HCT116 (cell line): ENCODE data around the gene CLEC4G. TPM values are rescaled to one million over a fixed set of nuclear protein-coding genes. Genes with fewer than 3 reads are reported as not detected.

ENCODE experiments used
- ATAC-seq: fragments of 200-7000 bp; cut with Tn5 transposase; 2 replicates; pipeline ENCODE4 v1.9.1; 2020; ENCODE audit warnings: mild to moderate bottlenecking, moderate library complexity
- BruUV-seq: library from RNA; stranded (reverse); fragments of 400-500 nt; replicated peaks from 2 replicates; lab custom pipeline; 2021; lab: Mats Ljungman, UMichigan
- CTCF ChIA-PET: fragments of 300-600 bp; sonication (Branson Sonifier 250); formaldehyde crosslinking; loops from one replicate; lab custom pipeline; 2021; ENCODE audit warnings: antibody characterized with exemption; lab: Charles Lee
- POLR2A ChIA-PET: fragments of 300-600, 350-600 bp; sonication (Branson Sonifier 250); formaldehyde crosslinking; loops from one replicate; lab custom pipeline; 2021; ENCODE audit warnings: antibody characterized with exemption; lab: Charles Lee
- RAD21 ChIA-PET, 2 experiments: fragments of 300-600 bp; sonication (Branson Sonifier 250); formaldehyde crosslinking; loops; one replicate each; lab custom pipeline; 2023; ENCODE audit warnings: low total read pairs in 2 of 2; ENCODE audit not compliant: uncharacterized antibody in 2 of 2, unreplicated experiment in 2 of 2, low non-redundant PET in 1 of 2; lab: Charles Lee
- DNase-seq: peaks from one replicate; pipeline ENCODE4 v3.0.0-alpha.2; 2010; ENCODE audit warnings: low read depth, low spot score
- H2AFZ ChIP-seq: fragments of 200-600 bp; shearing (Covaris generic), sonication (generic); 2 replicates; pipeline ENCODE4 v1.6.1; 2017; ENCODE audit warnings: low read depth, mixed run types, mixed read lengths, antibody characterized with exemption, low read length; ENCODE audit not compliant: poor library complexity, severe bottlenecking
- H3K27ac ChIP-seq: 2 replicates; pipeline ENCODE4 v1.5.1; 2012; ENCODE audit warnings: low read depth, low read length
- H3K27me3 ChIP-seq: fragments of 200-600 bp; sonication (generic); 2 replicates; pipeline ENCODE4 v1.6.1; 2016; ENCODE audit warnings: mixed run types, low read length, mixed read lengths; ENCODE audit not compliant: insufficient read depth
- H3K36me3 ChIP-seq, 2 experiments: fragments of 200-500 bp in 1 of 2; fragments of 200-600 bp in 1 of 2; sonication (Bioruptor generic) in 1 of 2; sonication (generic) in 1 of 2; 2 replicates each; pipeline versions ENCODE4 v1.5.1 to v1.6.1; 2014 to 2016; ENCODE audit warnings: low read length in 2 of 2, inconsistent platforms in 1 of 2, mixed read lengths in 1 of 2, mixed run types in 1 of 2; ENCODE audit not compliant: insufficient read depth in 2 of 2, control insufficient read depth in 1 of 2
- H3K4me1 ChIP-seq, 2 experiments: fragments of 200-600 bp in 1 of 2; sonication (generic) in 1 of 2; 2 replicates each; pipeline versions ENCODE4 v1.5.1 to v1.6.1; 2012 to 2017; ENCODE audit warnings: low read length in 2 of 2, inconsistent platforms in 1 of 2, mild to moderate bottlenecking in 1 of 2, mixed read lengths in 1 of 2, mixed run types in 1 of 2, moderate library complexity in 1 of 2; ENCODE audit not compliant: insufficient read depth in 2 of 2, control insufficient read depth in 1 of 2
- H3K4me2 ChIP-seq: fragments of 200-600 bp; sonication (generic); 2 replicates; pipeline ENCODE4 v1.6.1; 2017; ENCODE audit warnings: mixed run types, low read length, mixed read lengths
- H3K4me3 ChIP-seq, 2 experiments: fragments of 200-600 bp in 1 of 2; sonication (generic) in 1 of 2; replicated peaks in 1 of 2; 2 replicates each; pipeline ENCODE4 v1.5.1; 2011 to 2016; ENCODE audit warnings: low read length in 2 of 2, control low read depth in 1 of 2, low read depth in 1 of 2, mild to moderate bottlenecking in 1 of 2, mixed read lengths in 1 of 2, mixed run types in 1 of 2
- H3K79me2 ChIP-seq: fragments of 200-600 bp; sonication (generic); 2 replicates; pipeline ENCODE4 v1.6.1; 2017; ENCODE audit warnings: mild to moderate bottlenecking, mixed run types, low read length, moderate library complexity, mixed read lengths; ENCODE audit not compliant: insufficient read depth
- H3K9ac ChIP-seq: fragments of 200-600 bp; sonication (generic); 2 replicates; pipeline ENCODE4 v1.6.1; 2016; ENCODE audit warnings: low read length, mixed read lengths
- H3K9me2 ChIP-seq: fragments of 200-600 bp; sonication (generic), shearing (Covaris generic); 2 replicates; pipeline ENCODE4 v1.6.1; 2017; ENCODE audit warnings: mixed run types, mild to moderate bottlenecking, moderate library complexity; ENCODE audit not compliant: insufficient read depth
- H3K9me3 ChIP-seq, 2 experiments: fragments of 200-500 bp in 1 of 2; fragments of 200-600 bp in 1 of 2; sonication (Bioruptor generic) in 1 of 2; sonication (generic) in 1 of 2; 2 replicates each; pipeline ENCODE4 v1.6.1; 2014 to 2017; ENCODE audit warnings: low read length in 2 of 2, mixed read lengths in 2 of 2, inconsistent platforms in 1 of 2, low read depth in 1 of 2, mild to moderate bottlenecking in 1 of 2, mixed run types in 1 of 2, moderate library complexity in 1 of 2; ENCODE audit not compliant: control insufficient read depth in 1 of 2, insufficient read depth in 1 of 2
- H4K20me1 ChIP-seq: fragments of 200-600 bp; sonication (generic), shearing (Covaris generic); 2 replicates; pipeline ENCODE4 v1.6.1; 2017; ENCODE audit warnings: mixed run types, mild to moderate bottlenecking, moderate library complexity; ENCODE audit not compliant: insufficient read depth
- EGR1 ChIP-seq: IDR thresholded peaks from 2 replicates; pipeline ENCODE4 v1.6.1; 2012; ENCODE audit warnings: low read depth
- ELF1 ChIP-seq: IDR thresholded peaks from 2 replicates; pipeline ENCODE4 v1.6.1; 2012; ENCODE audit warnings: low read depth, borderline replicate concordance
- EZH2 ChIP-seq: fragments of 200-600 bp; sonication (generic); IDR thresholded peaks from 2 replicates; pipeline ENCODE4 v1.6.1; 2017; ENCODE audit warnings: antibody characterized with exemption, mixed run types
- FOSL1 ChIP-seq: IDR thresholded peaks from 2 replicates; pipeline ENCODE4 v1.6.1; 2012; ENCODE audit warnings: low read depth
- RAD21 ChIP-seq: IDR thresholded peaks from 2 replicates; pipeline ENCODE4 v1.6.1; 2012; ENCODE audit warnings: low read depth, mild to moderate bottlenecking
- YY1 ChIP-seq: IDR thresholded peaks from 2 replicates; pipeline ENCODE4 v1.6.1; 2011; ENCODE audit warnings: low read length, low read depth, moderate library complexity, mild to moderate bottlenecking; ENCODE audit not compliant: insufficient replicate concordance; ENCODE audit errors: extremely low read depth
- ZFX ChIP-seq: fragments of 450-650 bp; IDR thresholded peaks from 2 replicates; pipeline ENCODE4 v1.6.1; 2017
- ZNF274 ChIP-seq: fragments of 200-500 bp; sonication (Bioruptor generic); IDR thresholded peaks from 2 replicates; pipeline ENCODE4 v1.6.1; 2014; ENCODE audit warnings: mild to moderate bottlenecking, low read depth, low read length, inconsistent platforms
- intact Hi-C: fragments of 100-400 bp; cut with micrococcal nuclease; formaldehyde crosslinking; loops from 2 replicates; pipeline ENCODE4 v1.10.0; 2022
- total RNA-seq: library from RNA; stranded (reverse); gene quantifications from one replicate; pipeline ENCODE4 v1.2.1, GENCODE V29; 2021; ENCODE audit not compliant: unreplicated experiment
- TF ChIP-seq, protein P1 (sequence below): IDR thresholded peaks from 2 replicates; pipeline ENCODE4 v1.6.1; 2012

CLEC4G gene
- total RNA-seq, 1 experiment from 2014 or later = not detected

DNA sequence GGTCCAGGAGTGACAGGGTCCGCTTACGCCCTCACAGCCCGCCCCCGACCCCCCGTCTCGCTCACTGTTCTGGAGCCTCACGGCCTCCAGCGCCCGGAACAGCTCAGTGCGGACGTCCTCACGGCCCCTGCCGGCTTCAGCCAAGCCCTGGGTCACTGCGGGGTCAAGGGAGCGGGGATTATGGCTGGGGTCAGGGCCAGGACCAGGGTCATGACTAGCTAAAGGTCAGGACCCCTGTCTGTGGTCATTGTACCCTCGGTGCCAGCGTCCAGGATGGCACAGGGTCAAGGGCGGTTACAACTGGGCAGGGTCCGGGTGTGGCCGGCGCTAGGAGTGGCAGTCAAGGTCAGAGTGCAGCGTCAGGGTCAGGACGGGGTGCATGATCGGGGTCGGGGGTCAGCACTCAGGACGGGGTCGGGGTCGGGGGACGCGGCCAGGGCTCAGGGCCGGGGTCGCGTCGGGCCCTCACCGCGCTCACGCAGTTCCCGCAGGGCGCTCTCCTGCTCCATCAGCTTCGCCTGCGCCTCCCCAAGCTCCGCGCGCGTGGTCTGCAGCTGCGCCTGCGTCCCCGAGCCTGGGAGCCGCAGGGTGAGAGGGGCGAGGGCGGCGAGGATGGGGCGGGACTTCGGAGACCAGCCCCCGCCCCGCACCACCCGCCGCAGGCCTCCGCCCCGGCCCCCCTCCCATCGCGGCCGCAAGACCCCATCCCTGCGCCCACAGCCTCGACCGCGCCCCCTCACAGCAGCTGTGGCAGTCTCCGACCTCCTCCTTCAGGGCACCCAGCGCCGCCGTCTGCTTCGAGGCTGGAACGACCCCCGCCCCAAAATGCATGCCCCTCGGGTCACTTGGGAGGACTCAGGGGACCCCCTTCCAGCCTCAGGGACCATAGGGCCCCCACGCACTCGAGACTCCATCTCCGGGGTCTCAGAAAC is 1.4 kb downstream of the CLEC4G start:
- no peak for ATAC-seq

DNA sequence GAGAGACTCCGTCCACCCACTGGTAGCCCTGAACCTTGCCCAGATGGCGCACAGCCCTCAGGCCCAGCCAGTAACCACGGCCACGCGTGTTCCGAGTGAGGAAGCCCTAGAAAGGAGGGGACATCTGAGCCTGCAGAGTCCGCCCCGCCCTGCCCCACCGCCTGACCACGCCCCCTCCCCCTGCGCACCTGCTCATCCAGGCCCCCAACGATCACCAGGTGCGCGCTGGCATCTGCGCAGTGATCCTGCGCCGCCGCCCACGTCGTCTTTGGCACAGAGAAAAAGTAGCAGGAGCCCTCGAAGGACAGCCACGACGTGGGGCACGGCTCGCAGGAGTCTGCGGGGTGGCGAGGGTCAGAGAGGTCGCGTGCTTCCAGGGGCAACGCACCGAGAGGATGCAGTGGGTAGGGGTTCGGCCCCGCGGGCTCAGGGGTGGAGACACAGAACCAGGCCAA is 2.1 kb downstream of the CLEC4G start:
- no peaks in the 10 kb centered on the region for H3K9me2 ChIP-seq
- POLR2A ChIA-PET = no interaction called here
- no TSS peak for BruUV-seq
- intact Hi-C loops = no loop called here
- peaks cover 6% of the 10 kb centered on the region; the same call in 1 of the 2 replicates for H3K27me3 ChIP-seq
- H3K27ac ChIP-seq = no peak overlapping the region
- TF ChIP-seq EGR1 (no peak), FOSL1 (no peak)
- H2AFZ ChIP-seq = no peak overlapping the region
- no peaks in the 10 kb centered on the region for H3K79me2 ChIP-seq
- H3K4me1 ChIP-seq = no peaks in the 10 kb centered on the region
- H3K9ac ChIP-seq = no peak overlapping the region
- no peak overlapping the region for H3K4me2 ChIP-seq
- no peak for DNase-seq
- H3K9me3 ChIP-seq = no peaks in the 10 kb centered on the region
- no peaks in the 10 kb centered on the region for H3K36me3 ChIP-seq
- H4K20me1 ChIP-seq = no peaks in the 10 kb centered on the region
- RAD21 ChIA-PET = no interaction called here
- H3K4me3 ChIP-seq = no peak overlapping the region
- ATAC-seq = no peak
- CTCF ChIA-PET = no interaction called here

More for the DNA sequence above, 1.4 kb downstream of the CLEC4G start:
- POLR2A ChIA-PET = no interaction called here
- TF ChIP-seq ELF1 (no peak), YY1 (no peak), ZNF274 (no peak), ZFX (no peak), RAD21 (no peak), EZH2 (no peak), EGR1 (no peak)
- TF ChIP-seq, protein P1, sequence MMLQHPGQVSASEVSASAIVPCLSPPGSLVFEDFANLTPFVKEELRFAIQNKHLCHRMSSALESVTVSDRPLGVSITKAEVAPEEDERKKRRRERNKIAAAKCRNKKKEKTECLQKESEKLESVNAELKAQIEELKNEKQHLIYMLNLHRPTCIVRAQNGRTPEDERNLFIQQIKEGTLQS = no peak
- TF ChIP-seq, all 23 proteins: peak for 0
- H2AFZ ChIP-seq = no peak overlapping the region
- H4K20me1 ChIP-seq = no peaks in the 10 kb centered on the region
- H3K4me1 ChIP-seq = no peaks in the 10 kb centered on the region
- no peaks in the 10 kb centered on the region for H3K36me3 ChIP-seq
- H3K9me2 ChIP-seq = no peaks in the 10 kb centered on the region
- BruUV-seq = no TSS peak
- H3K27ac ChIP-seq = no peak overlapping the region
- intact Hi-C loops = no loop called here
- DNase-seq = no peak
- CTCF ChIA-PET = no interaction called here
- no peak overlapping the region for H3K4me3 ChIP-seq
- RAD21 ChIA-PET = no interaction called here
- no peak overlapping the region for H3K4me2 ChIP-seq
- H3K9ac ChIP-seq = no peak overlapping the region
- H3K27me3 ChIP-seq = peaks cover 13% of the 10 kb centered on the region; the same call in 1 of the 2 replicates
- H3K79me2 ChIP-seq = no peaks in the 10 kb centered on the region
- H3K9me3 ChIP-seq = no peaks in the 10 kb centered on the region
